ENCODE data around the gene LSM10. TPM values are rescaled to one million over a fixed set of nuclear protein-coding genes. Genes with fewer than 3 reads are reported as not detected.

Gene LSM10
- total and polyA plus RNA-seq, 2 donors (not counting 3 experiments of a cell fraction or from before 2014, with no cell fraction given), result 38.2 to 76.9 TPM

DNA sequence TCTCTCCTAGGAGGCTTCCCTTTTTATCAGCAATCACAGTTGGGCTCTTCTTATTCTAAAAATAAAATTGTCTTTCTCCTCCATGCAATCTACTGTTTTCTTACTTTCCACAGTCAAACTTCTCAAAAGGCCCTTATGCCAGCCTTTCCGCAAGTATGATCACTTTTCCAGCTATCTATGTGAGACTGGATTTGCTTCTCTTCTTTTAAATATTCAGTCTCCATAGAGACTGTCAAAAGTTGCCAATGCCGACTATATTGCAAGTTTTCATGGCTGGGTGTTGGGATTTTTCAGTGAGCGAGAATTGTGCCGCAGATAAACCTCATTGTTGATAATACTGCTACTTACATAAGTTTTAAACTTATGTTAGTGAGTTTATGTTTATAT is 4.8 kb upstream of the LSM10 start:
- dilution Hi-C loops (cut with MboI; ENCODE audit: extremely low pct_ligation_motif_present, low sequenced_read_pairs), result no loop called here
- no peak for FAIRE-seq

More for the DNA sequence above, 4.8 kb upstream of the LSM10 start:
- Histone ChIP-seq H4K20me1 (replicated peaks; ENCODE audit: control insufficient read depth, extremely low read depth, insufficient read depth, low read length) (no peaks in the 10 kb centered on the region), H3K9me1 (replicated peaks; ENCODE audit: control insufficient read depth, extremely low read depth, insufficient read depth, low read length) (no peaks in the 10 kb centered on the region), H3K9me3 (replicated peaks; ENCODE audit: control insufficient read depth, insufficient read depth, low read length) (no peaks in the 10 kb centered on the region), H3K9ac (replicated peaks; ENCODE audit: extremely low read depth, insufficient read depth, low read length) (no peak overlapping the region), H3K4me3 (replicated peaks in 1 of 3; ENCODE audit: insufficient read depth in 1 of 3, low read depth in 1 of 3, low read length in 3 of 3) (no peak overlapping the region), H3K36me3 (ENCODE audit: control insufficient read depth in 2 of 2, extremely low read depth in 1 of 2, insufficient read depth in 2 of 2, low read length in 2 of 2) (no peaks in the 10 kb centered on the region), H3K27ac (ENCODE audit: insufficient read depth, low read depth, low read length) (no peak overlapping the region), H3K4me1 (ENCODE audit: control insufficient read depth, extremely low read depth, insufficient read depth, low read length) (peaks cover 3% of the 10 kb centered on the region), H3K4me2 (ENCODE audit: insufficient read depth, low read length) (no peak overlapping the region), H2AFZ (ENCODE audit: low read depth, low read length) (no peak overlapping the region), H3K79me2 (ENCODE audit: control insufficient read depth, insufficient read depth, low read length) (no peaks in the 10 kb centered on the region), H3K27me3 (ENCODE audit: control insufficient read depth in 2 of 2, insufficient read depth in 2 of 2, low read length in 2 of 2) (no peaks in the 10 kb centered on the region)
- intact Hi-C loops (cut with micrococcal nuclease), result no loop called here
- CTCF ChIA-PET, result interaction anchor here (1.5 kb wide), 1 partner anchor 60 kb away, joined by 4 read pairs; no protein-coding TSS in a partner anchor
- POLR2A ChIA-PET, result no interaction called here
- no TSS peak for BruUV-seq (replicated peaks)
- no peak for TF ChIP-seq EZH2 (IDR thresholded peaks at IDR 0.05; ENCODE audit: borderline replicate concordance, low read depth, low read length, severe bottlenecking)
- no peak for TF ChIP-seq MYC (IDR thresholded peaks at IDR 0.05; ENCODE audit: low read depth, low read length)
- no peak for TF ChIP-seq GATA2 (IDR thresholded peaks at IDR 0.05; ENCODE audit: insufficient read depth, insufficient read length, low read depth, low read length)
- TF ChIP-seq JUN (IDR thresholded peaks at IDR 0.05; ENCODE audit: borderline replicate concordance, insufficient read depth, insufficient read length, low read depth), result no peak
- no peak for TF ChIP-seq POLR2A (IDR thresholded peaks at IDR 0.05; ENCODE audit: low read depth, low read length)
- no peak for TF ChIP-seq CTCF (IDR thresholded peaks at IDR 0.05; ENCODE audit: extremely low read depth in 1 of 2, insufficient read depth in 1 of 2, low read depth in 1 of 2, low read length in 2 of 2)
- TF ChIP-seq, protein P1, sequence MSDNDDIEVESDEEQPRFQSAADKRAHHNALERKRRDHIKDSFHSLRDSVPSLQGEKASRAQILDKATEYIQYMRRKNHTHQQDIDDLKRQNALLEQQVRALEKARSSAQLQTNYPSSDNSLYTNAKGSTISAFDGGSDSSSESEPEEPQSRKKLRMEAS (IDR thresholded peaks at IDR 0.05; ENCODE audit: insufficient read depth, insufficient read length), result no peak
- no peak for TF ChIP-seq FOS (IDR thresholded peaks at IDR 0.05; ENCODE audit: borderline replicate concordance, insufficient read depth, low read length)
- no peak for TF ChIP-seq POLR2AphosphoS5 (IDR thresholded peaks at IDR 0.05; ENCODE audit: insufficient read depth, low read depth, low read length)
- no peak for DNase-seq (ENCODE audit: low read depth, low spot score)

Data from endothelial cell of umbilical vein (primary cell).